Tongue (tissue), 2 donors: ENCODE measurements around the gene TMEM170A. TPM values are rescaled to one million over a fixed set of nuclear protein-coding genes. Genes with fewer than 3 reads are reported as not detected.
"Not testable (repeated sequence)": the region's sequence is repeated elsewhere in the genome, so short reads cannot be mapped to it uniquely, and the experiment has no call there.

Experiments used
- DNase-seq: peaks from one replicate; pipeline ENCODE4 v3.0.0-alpha.2; 2015
- total RNA-seq: library from RNA; depleted of rRNA; stranded (reverse); fragments of >200 nt; gene quantifications from one replicate; pipeline ENCODE4 v1.2.3, GENCODE V29; 2014

Gene TMEM170A
- total RNA-seq, 1 donor from 2014 or later = 27.3 TPM

GRCh38 chr16:75479421-75479990 lies 15.0 kb upstream of the TMEM170A start:
- DNase-seq = no peak

DNA sequence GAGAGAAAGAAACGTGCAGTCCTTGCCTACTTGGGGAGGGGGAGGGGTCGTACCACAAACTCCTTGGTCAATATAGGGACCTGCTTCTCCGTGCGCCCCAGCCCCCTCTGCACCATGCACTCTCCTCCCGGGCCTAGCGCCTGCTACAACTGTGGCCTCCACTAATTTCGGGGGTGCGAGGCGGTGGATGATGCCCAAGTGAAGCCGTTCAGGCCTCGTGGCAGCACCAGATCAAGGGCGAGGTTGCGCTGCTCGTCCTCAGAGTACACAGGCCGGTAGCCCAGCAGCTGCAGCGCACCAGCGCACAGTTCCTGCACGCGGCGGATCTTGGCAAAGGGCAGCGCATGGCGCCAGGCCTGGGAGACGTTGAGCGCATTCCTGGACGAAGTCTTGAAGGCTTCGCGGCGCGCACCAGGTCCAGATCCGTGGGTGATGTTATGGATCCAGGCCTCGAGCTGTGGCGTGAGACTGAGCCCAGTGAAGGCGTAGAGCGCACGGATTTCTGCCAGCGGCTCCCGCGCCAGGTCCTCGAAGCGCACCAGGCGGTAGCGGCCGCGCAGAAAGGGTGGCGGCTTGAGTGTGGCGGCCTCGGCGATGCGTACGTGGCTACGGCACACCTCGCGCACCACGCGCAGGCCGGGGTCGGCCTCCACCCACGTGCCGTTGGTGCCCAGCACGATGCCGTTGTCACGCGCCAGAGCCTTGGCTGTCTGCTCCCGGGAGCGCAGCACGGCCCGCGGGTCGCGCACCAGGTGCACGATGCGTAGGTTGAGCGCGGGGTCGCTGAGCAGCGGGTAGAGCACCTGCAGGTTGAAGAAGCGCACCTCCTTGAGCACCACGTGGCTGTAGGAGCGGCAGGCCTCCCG lies 14.2 kb upstream of the TMEM170A start:
- no peak for DNase-seq

DNA sequence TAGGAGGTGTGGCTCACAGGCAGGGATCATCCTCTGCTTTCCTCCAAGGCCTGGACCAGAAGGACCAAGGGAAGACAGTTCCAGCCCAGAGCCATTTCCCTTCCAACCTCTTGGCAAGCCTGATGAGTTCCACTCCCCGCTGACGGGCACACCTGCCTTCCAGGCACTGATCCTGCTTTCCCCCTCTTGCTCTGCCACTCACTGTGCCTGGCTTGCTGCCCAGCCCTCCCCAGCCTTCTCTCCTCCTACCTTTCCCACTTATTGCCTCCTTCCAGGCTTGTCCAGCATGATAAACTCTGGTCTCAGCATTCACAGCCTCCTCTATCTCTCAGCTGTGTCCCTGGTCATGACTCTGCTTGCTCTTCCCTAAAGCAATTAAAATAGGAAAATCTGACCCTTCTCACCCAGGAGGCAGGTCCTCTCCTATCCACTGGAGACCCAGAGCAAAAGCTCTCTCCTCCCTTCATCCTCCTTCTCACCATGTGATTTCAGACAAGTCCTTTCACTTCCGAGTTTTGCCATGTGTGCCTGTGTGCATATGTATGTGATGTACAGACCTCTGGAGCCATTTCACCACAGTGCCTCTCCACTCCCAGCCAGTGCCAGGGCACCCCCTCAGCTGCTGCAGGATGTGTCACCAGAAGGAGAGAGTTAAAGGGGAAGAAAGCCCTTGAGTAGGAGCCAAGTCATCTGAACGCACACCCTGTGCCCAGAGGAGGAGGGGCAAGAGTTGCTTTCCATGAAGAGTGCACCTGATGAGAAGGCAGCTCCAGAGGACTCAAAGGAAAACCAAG lies 13.4 kb upstream of the TMEM170A start:
- DNase-seq = no peak

- DNase-seq = no peak
Observed at GRCh38 chr16:75476817-75477216, 12.3 kb upstream of the TMEM170A start.

DNA sequence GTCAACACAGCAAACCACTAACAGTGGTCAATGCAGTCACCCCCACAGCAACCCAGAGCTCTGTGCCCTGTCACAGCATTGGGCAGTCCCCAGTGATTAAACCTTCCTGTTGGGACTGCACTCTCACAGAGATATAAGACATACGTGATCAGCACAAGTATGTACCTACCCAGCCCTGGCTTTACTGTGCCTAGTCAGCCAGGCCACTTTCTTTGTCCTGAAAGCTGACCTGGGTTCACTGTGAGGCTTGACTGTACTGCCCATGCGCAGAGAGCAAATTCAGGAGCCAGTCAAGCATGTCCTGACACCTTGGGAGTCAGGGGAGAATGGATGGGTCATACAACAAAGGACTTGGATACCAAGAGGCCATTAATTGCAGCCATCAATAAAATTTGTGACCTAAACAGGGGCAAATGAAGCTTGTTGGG lies 10.9 kb upstream of the TMEM170A start:
- DNase-seq = no peak

- DNase-seq = no peak
Observed at GRCh38 chr16:75472908-75473877, 8.7 kb upstream of the TMEM170A start.

DNA sequence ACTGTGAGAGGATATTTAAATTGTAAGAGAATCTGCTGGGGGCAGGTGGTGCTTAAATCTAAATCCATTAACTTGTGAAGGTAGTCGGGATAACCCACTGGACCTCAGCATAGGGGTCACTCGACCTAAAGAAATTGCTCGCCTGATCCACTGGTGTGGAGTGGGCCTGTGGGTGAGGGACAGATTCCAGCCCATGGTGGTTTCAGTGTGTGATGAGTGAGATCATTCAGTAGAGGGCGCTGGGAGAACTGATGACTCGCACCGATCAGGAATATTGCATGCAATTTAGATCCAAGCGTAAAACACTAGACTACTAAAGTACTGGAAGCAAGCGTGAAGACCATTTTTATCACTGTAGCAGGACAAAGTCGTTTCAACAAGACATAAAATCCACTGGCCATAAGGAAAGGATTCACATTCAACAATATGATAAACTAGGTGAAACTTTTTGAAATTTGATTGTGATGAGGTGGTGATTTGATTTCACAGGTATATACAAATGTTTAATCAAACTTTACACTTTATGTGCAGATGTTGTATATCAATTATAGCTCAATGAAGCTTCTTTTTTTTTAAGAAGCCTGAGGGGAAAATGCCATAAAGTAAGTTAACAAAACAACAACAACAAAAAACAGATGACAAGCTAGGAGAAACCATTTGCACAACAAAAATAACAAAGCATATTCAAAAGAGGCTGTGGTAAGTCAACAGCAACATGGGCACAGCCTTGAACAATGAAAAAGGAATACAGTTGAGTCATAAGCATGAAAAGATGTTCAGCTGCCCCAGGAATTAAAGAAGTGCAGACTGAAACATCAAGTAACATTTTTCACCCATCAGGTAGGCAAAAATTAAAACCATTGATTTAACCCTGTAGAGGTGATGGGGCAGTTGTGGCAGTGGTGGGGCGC lies 7.5 kb upstream of the TMEM170A start:
- DNase-seq = peak; percentile 83

GRCh38 chr16:75466760-75467159 lies 2.3 kb upstream of the TMEM170A start:
- DNase-seq = no peak

DNA sequence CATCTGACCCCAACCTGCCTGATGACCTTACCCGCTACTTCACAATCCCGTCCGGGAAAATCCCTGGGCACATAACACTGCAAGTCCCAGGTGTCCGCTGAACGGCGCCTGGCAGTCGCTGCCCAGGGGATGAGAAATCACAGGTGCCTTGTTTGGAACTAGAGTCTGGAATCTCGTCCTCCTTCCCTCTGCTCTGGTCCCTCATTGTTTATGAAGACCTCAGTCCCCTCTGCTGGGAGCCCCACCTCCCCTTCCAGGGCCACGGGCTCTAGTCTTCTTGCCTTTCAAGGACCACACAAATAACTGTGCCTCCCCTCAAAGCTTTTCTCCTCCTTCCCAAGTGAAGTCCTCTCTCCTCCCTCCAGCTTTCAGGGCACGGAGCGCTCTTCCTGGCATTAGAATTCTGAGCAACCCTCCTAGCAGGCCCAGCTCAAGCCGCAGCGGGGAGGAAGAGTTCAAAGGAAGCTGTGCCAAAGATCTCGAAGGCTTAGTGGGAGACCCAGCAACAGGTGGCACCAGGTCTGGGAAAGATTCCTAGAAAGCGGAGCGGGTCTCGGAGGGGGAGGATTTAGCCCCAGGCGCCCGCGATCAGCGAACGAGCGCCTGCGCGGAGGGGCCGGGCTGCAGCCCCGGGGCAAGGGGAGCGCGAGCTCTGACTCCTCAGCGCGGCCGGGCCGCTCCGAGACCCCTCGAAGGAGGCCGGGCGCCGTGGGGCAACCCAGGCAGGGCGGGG lies 934 bp downstream of the TMEM170A start:
- DNase-seq = peak; percentile 88

DNA sequence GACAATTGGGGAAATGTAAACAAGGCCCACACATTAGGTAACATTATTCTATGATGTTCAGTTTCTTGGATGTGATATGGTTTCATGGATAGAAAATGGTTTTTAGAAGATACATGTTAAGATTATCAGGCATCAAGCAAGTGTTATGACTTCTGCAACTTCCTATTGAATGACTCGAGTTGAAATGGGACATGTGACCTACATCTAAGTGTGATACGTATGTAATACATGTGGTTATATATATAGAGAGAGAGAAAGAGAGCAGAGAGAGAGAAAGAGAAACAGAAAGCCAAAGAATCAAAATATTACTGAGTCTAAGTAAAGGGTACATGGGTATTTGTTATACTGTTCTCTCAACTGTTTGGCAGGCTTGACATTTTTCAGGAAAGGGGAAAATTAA lies 1.7 kb downstream of the TMEM170A start:
- DNase-seq = no peak

- no peak for DNase-seq
Observed at GRCh38 chr16:75461575-75461974, 2.9 kb downstream of the TMEM170A start.

DNA sequence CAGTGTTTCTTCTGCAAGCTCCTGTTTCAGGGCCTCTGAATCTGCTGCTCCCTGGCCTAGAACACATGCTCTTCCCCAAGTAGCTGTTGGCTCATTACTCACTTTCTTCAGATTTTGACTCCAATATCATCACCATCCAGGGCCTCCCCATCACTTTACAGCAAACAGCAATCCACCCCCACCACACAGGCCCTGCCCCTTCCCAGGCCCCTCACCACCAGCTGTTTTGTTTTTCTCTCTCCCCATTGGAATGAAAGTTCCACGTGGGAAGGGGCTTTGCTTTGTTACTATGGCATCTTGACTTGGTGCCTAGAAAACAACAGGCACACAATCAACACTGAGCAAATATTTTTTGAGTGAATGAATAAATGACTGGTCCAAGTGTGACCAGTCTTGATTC lies 4.0 kb downstream of the TMEM170A start:
- peak; percentile 96 for DNase-seq

- no peak for DNase-seq
Observed at GRCh38 chr16:75459691-75460090, 4.8 kb downstream of the TMEM170A start.

- no peak for DNase-seq
Observed at GRCh38 chr16:75458439-75458838, 6.0 kb downstream of the TMEM170A start.

GRCh38 chr16:75458029-75458428 lies 6.5 kb downstream of the TMEM170A start:
- DNase-seq = no peak

DNA sequence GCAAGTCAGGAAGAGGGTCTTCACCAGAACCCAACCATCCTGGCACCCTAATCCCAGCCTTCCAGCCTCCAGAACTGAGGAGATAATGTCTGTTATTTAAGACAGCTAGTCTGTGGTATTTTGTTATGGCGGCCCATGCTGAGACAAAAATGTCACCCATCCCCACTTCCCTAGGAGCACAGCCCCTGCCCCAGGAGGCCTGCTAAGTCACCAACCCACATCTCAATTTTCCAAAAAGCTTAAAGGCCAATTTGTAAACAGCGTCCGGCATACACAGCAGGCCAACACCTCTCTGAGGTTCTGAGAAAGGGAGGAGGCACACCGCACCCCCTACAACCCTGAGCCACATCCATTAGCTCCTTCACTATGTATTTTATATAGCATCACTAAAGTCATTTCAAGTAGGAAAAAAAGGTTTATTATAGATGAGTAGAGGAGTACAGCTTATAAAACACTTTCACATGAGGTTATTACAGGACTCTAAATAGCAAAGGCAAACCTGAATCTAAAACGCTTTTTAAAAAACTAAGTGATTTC lies 6.9 kb downstream of the TMEM170A start:
- DNase-seq = no peak

GRCh38 chr16:75456971-75457370 lies 7.5 kb downstream of the TMEM170A start:
- no peak for DNase-seq

- not testable (repeated sequence) for DNase-seq
Observed at GRCh38 chr16:75456486-75456885, 8.0 kb downstream of the TMEM170A start.

DNA sequence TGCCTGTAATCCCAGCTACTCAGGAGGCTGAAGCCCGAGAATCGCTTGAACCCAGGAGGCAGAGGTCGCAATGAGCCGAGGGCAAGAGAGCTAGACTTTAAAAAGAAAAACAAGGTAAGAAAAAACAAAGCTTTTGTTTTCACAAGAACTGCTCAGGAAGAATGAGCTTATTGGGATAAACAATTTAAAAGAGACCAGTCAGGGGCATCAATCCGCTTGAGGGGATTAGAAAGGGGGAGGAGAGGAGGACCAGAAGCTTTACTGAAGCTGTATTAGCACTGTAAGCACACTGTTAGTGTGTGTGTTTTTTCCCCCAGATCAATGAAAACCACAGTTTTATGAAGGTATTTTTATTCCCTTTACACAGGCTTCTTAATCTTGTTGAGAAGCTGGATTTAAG lies 8.8 kb downstream of the TMEM170A start:
- DNase-seq = no peak
